HG02798 (cell line): ENCODE data around the gene RMC1.

ENCODE experiments used
- ATAC-seq: cut with Tn5 transposase; IDR thresholded peaks from one replicate; pipeline ENCODE4 v1.9.1; 2021; ENCODE audit warnings: mild to moderate bottlenecking; ENCODE audit not compliant: unreplicated experiment, poor library complexity

Gene RMC1

DNA sequence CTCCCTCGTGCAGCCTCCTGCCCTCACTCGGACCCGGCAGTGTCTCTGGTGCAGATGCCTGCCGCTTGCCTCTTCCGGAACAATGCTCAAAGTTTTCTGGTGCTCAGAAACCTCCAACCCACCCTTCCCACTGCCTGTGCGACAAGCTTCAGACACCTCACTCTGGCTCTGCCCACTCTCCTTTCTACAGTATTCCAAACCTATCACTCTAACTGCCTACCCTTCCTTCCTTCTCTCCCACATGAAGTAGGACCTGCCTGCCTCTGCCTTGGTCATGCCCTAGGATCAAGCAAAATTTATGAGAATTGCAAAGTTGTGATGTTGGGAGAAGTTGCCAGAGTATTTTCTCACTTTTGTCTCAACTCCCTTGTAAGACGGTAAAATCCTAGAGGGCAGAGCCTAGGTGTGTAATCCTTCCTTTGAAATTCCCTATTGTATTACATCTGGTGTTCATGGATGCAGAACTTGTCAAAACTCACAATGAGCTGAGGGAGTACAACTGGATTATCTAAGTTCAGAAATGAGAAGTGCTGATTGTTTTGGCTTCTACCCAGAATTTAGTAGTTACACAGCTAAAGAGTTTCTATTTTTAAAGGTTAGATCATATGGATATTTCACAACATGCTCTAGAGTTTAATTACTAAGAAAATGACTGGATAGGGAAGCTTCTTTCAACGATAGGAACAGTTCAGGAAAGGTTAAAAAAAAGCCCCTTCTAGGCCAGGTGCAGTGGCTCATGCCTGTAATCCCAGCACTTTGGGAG, 75.8 kb downstream of the RMC1 start:
- no peak for ATAC-seq

DNA sequence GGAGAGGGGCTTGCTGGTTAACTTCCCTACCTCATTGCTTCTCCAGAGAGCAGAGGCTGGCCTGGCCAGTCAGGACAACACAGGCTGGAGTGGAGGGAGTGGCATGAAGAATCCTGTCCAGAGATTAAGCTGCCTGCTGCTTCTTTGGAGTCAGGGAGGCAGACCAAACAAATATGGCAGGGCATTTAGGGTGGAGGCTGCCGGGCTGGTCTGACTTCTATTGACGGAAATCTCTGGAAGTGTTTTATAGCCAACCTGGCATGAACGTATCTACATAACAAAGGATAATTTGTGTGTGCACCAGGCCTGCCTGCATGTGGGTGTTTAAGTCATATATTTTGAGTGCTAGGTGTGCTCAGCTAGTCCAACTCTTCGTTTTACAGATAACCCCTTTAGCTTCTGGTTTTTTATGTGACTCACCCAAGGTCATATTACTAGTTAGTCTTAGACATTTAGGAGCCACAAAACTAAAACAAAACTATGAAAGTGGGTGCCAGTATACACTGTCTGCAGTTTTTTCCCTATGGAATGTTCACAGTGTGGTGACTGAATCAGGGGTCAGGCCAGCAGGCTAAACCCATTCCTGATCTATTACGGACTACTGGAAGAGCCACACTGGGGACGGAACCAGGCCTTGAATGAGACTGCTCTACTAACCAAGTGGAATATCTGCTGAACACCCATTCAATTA, 77.5 kb downstream of the RMC1 start:
- ATAC-seq: no peak
